Neural cell (in vitro differentiated cells): ENCODE measurements around the gene LMO1. TPM values are rescaled to one million over a fixed set of nuclear protein-coding genes. Genes with fewer than 3 reads are reported as not detected.

Source experiments
- H2AFZ ChIP-seq: fragments of 200-600, 300-800 bp; sonication (generic), shearing (Covaris generic); 2 replicates; pipeline ENCODE4 v1.6.0; 2014; ENCODE audit warnings: low read depth, mild to moderate bottlenecking, antibody characterized with exemption, low read length, moderate library complexity
- H3F3A ChIP-seq: fragments of 200-600 bp; shearing (Covaris generic); 2 replicates; pipeline ENCODE4 v1.6.1; 2016; ENCODE audit warnings: mild to moderate bottlenecking, moderate library complexity, mixed read lengths, antibody characterized with exemption, low read length; ENCODE audit not compliant: insufficient read depth, poor library complexity, severe bottlenecking
- H3K27ac ChIP-seq: fragments of 200-600, 300-800 bp; sonication (generic), shearing (Covaris generic); 2 replicates; pipeline ENCODE4 v1.5.1; 2014; ENCODE audit warnings: mild to moderate bottlenecking, low read length, moderate library complexity
- H3K27me3 ChIP-seq: fragments of 300-800, 200-600 bp; sonication (generic), shearing (Covaris generic); 2 replicates; pipeline ENCODE4 v1.6.0; 2014; ENCODE audit warnings: mild to moderate bottlenecking, low read depth, low read length, moderate library complexity; ENCODE audit not compliant: insufficient read depth
- H3K36me3 ChIP-seq: fragments of 300-800, 200-600 bp; sonication (generic), shearing (Covaris generic); 2 replicates; pipeline ENCODE4 v1.5.1; 2014; ENCODE audit warnings: mild to moderate bottlenecking, antibody characterized with exemption, low read length, moderate library complexity; ENCODE audit not compliant: insufficient read depth
- H3K4me2 ChIP-seq: fragments of 300-800, 200-600 bp; sonication (generic), shearing (Covaris generic); 2 replicates; pipeline ENCODE4 v1.6.0; 2014; ENCODE audit warnings: mild to moderate bottlenecking, low read length
- H3K4me3 ChIP-seq: fragments of 300-800, 200-600 bp; sonication (generic), shearing (Covaris generic); 2 replicates; pipeline ENCODE4 v1.5.1; 2014; ENCODE audit warnings: mild to moderate bottlenecking, low read length, moderate library complexity
- H3K79me2 ChIP-seq: fragments of 200-600 bp; shearing (Covaris generic); replicated peaks from 2 replicates; pipeline ENCODE4 v1.6.0; 2014; ENCODE audit warnings: mild to moderate bottlenecking, low read length, moderate library complexity; ENCODE audit not compliant: insufficient read depth
- H3K9ac ChIP-seq: fragments of 300-800, 200-600 bp; sonication (generic), shearing (Covaris generic); 2 replicates; pipeline ENCODE4 v1.6.1; 2016; ENCODE audit warnings: mild to moderate bottlenecking, low read length, mixed read lengths
- H3K9me2 ChIP-seq: fragments of 200-600 bp; shearing (Covaris generic); 2 replicates; pipeline ENCODE4 v1.6.1; 2016; ENCODE audit warnings: mild to moderate bottlenecking, low read length, mixed read lengths; ENCODE audit not compliant: insufficient read depth
- H3K9me3 ChIP-seq: fragments of 200-600, 300-800 bp; sonication (generic), shearing (Covaris generic); 2 replicates; pipeline ENCODE4 v1.6.1; 2016; ENCODE audit warnings: mild to moderate bottlenecking, mixed run types, low read length, moderate library complexity, mixed read lengths
- H4K20me1 ChIP-seq: fragments of 200-600 bp; shearing (Covaris generic); 2 replicates; pipeline ENCODE4 v1.6.1; 2016; ENCODE audit warnings: mild to moderate bottlenecking, mixed run types; ENCODE audit not compliant: insufficient read depth
- EP300 ChIP-seq: fragments of 450-650 bp; conservative IDR thresholded peaks from 2 replicates; pipeline ENCODE4 v1.6.1; 2014; ENCODE audit warnings: antibody characterized with exemption, mild to moderate bottlenecking, moderate library complexity; ENCODE audit not compliant: poor library complexity, severe bottlenecking
- EZH2 ChIP-seq: fragments of 200-600, 300-800 bp; shearing (Covaris generic), sonication (generic); IDR thresholded peaks from 2 replicates; pipeline ENCODE4 v1.6.1; 2014; ENCODE audit warnings: antibody characterized with exemption, low read length, borderline replicate concordance, mild to moderate bottlenecking; ENCODE audit not compliant: insufficient read depth, poor library complexity, severe bottlenecking
- MXI1 ChIP-seq: fragments of 450-650 bp; conservative IDR thresholded peaks from 2 replicates; pipeline ENCODE4 v1.6.1; 2014; ENCODE audit warnings: antibody characterized with exemption, mild to moderate bottlenecking; ENCODE audit not compliant: poor library complexity, severe bottlenecking
- POLR2AphosphoS5 ChIP-seq: IDR thresholded peaks from 2 replicates; pipeline ENCODE4 v1.6.1; 2012
- RAD21 ChIP-seq: fragments of 450-650 bp; conservative IDR thresholded peaks from 2 replicates; pipeline ENCODE4 v1.6.1; 2014; ENCODE audit warnings: antibody characterized with exemption, mild to moderate bottlenecking, moderate library complexity
- REST ChIP-seq: IDR thresholded peaks from 2 replicates; pipeline ENCODE4 v1.6.1; 2012; ENCODE audit warnings: borderline replicate concordance
- SMC3 ChIP-seq: fragments of 450-650 bp; conservative IDR thresholded peaks from 2 replicates; pipeline ENCODE4 v1.6.1; 2014; ENCODE audit warnings: antibody characterized with exemption, mild to moderate bottlenecking, moderate library complexity; ENCODE audit not compliant: poor library complexity
- TAF1 ChIP-seq: IDR thresholded peaks from 2 replicates; pipeline ENCODE4 v1.6.1; 2012; ENCODE audit warnings: low read depth
- polyA plus RNA-seq: library from polyadenylated mRNA; depleted of rRNA; stranded (reverse); fragments of >200 nt; gene quantifications from 2 replicates; pipeline ENCODE4 v1.2.3, GENCODE V29; 2014
- TF ChIP-seq, protein P1 (sequence below): fragments of 450-650 bp; IDR thresholded peaks from 2 replicates; pipeline ENCODE4 v1.5.1; 2014; ENCODE audit warnings: antibody characterized with exemption, mild to moderate bottlenecking, moderate library complexity; ENCODE audit not compliant: poor library complexity, severe bottlenecking

LMO1 gene
- polyA plus RNA-seq, 1 donor from 2014 or later, result 4.4 TPM

DNA sequence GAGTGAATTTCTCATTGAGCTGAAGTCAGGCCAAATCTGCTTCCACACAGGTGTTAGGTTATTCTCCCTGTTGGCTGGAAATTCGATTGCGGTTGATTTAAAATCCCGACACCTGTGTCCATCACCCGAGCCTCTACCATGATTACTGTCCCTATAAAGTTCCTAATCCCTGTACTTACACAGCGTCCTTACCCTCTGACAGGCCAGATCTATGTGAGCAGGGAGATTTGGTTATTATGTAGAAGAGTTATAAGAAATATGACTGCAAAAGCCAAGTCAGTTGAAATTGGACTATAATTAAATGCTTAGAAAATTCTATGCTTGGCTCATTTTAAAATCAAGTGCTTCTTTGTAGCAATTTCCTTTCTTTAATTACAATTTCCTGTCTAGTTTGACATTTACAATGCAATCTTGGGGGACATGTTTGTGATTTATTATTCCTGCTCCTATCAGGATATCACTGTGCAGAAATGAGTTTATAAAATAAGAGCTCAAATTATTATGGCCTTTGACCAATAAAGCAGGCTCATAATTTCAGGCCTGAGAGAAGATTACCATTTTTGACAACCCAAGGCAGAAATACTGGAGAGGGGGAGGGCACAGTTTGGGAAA lies 32.5 kb upstream of the LMO1 start:
- H2AFZ ChIP-seq, result no peak overlapping the region
- no peak overlapping the region for H3K27ac ChIP-seq
- no peaks in the 10 kb centered on the region for H3K27me3 ChIP-seq
- no peaks in the 10 kb centered on the region for H3K9me3 ChIP-seq
- H3K9me2 ChIP-seq, result no peaks in the 10 kb centered on the region
- no peaks in the 10 kb centered on the region for H3K36me3 ChIP-seq
- H3K4me2 ChIP-seq, result no peak overlapping the region
- H3K4me3 ChIP-seq, result no peak overlapping the region
- no peaks in the 10 kb centered on the region for H4K20me1 ChIP-seq
- no peak overlapping the region for H3K9ac ChIP-seq
- TF ChIP-seq POLR2AphosphoS5 (no peak), TAF1 (no peak), REST (no peak), EZH2 (no peak), EP300 (no peak), SMC3 (no peak), MXI1 (no peak), RAD21 (no peak)
- TF ChIP-seq, protein P1, sequence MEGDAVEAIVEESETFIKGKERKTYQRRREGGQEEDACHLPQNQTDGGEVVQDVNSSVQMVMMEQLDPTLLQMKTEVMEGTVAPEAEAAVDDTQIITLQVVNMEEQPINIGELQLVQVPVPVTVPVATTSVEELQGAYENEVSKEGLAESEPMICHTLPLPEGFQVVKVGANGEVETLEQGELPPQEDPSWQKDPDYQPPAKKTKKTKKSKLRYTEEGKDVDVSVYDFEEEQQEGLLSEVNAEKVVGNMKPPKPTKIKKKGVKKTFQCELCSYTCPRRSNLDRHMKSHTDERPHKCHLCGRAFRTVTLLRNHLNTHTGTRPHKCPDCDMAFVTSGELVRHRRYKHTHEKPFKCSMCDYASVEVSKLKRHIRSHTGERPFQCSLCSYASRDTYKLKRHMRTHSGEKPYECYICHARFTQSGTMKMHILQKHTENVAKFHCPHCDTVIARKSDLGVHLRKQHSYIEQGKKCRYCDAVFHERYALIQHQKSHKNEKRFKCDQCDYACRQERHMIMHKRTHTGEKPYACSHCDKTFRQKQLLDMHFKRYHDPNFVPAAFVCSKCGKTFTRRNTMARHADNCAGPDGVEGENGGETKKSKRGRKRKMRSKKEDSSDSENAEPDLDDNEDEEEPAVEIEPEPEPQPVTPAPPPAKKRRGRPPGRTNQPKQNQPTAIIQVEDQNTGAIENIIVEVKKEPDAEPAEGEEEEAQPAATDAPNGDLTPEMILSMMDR, result no peak
- H3K79me2 ChIP-seq, result no peaks in the 10 kb centered on the region
- H3F3A ChIP-seq, result no peaks in the 10 kb centered on the region

DNA sequence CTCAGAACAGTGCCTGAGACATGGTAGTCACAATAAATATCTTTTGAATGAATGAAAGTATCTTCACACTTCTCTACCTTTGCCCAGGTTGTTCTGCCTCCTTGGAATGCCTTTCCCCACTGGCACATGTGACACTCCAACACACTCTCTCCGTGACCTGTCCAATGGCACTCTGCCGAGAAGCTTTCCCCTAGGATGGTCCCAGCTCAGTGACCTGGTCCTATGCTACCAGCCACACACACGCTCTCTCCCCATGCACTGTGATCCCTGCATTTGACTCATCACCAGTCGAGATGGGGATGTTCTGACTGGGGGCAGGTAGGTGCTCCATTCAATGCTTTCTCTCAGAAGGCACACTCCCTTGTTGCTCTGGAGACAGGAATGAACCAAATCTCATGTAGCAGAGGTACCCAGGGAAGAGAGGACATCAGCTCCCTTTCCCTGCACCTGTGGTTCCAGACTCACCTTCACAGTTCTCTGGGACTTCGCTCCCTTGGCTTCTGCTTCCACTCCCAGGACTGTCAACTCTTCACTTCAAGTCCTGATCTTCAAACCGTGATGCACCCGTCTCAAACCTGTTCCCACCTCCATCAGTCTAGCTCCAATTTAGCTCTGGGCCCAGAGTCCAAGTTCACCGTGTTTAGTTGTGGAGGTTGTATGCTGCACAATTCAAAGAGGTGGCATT lies 30.7 kb upstream of the LMO1 start:
- Histone ChIP-seq H3K36me3 (no peaks in the 10 kb centered on the region), H3K27me3 (no peaks in the 10 kb centered on the region), H4K20me1 (no peaks in the 10 kb centered on the region), H2AFZ (no peak overlapping the region), H3K9me3 (no peaks in the 10 kb centered on the region), H3F3A (no peaks in the 10 kb centered on the region), H3K4me3 (no peak overlapping the region), H3K79me2 (no peaks in the 10 kb centered on the region), H3K4me2 (no peak overlapping the region), H3K27ac (no peak overlapping the region), H3K9me2 (no peaks in the 10 kb centered on the region), H3K9ac (no peak overlapping the region)
- TF ChIP-seq TAF1 (no peak), EZH2 (no peak), SMC3 (no peak), EP300 (no peak), RAD21 (no peak), MXI1 (no peak), REST (no peak), POLR2AphosphoS5 (no peak)
- TF ChIP-seq, protein P1, result no peak
